HepG2 (cell line): ENCODE data around the gene ENO2. TPM values are rescaled to one million over a fixed set of nuclear protein-coding genes. Genes with fewer than 3 reads are reported as not detected.

Experiments used
- BCL6 ChIP-seq: IDR thresholded peaks from 2 replicates; pipeline ENCODE4 v1.6.1; 2016; ENCODE audit warnings: missing genetic modification reagents, missing compliant biosample characterization
- CBX2 ChIP-seq, 2 experiments: fragments of 200-600 bp in 1 of 2; sonication (generic); formaldehyde crosslinking in 1 of 2; IDR thresholded peaks; 2 replicates each; pipeline versions ENCODE4 v1.7.0 to v1.8.1; 2018 to 2022; ENCODE audit warnings: low read depth in 2 of 2, low read length in 1 of 2, mild to moderate bottlenecking in 1 of 2, missing genetic modification reagents in 1 of 2
- CEBPB ChIP-seq: IDR thresholded peaks from 2 replicates; pipeline ENCODE4 v1.6.1; 2011; ENCODE audit warnings: low read depth, low read length, improper control_type of control experiment, borderline replicate concordance
- FIP1L1 ChIP-seq: fragments of 200-400 bp; formaldehyde crosslinking; IDR thresholded peaks from 2 replicates; pipeline ENCODE4 v1.6.1; 2018; ENCODE audit warnings: low read depth, mild to moderate bottlenecking, low read length, moderate library complexity, borderline replicate concordance; ENCODE audit not compliant: insufficient read depth
- HMG20A ChIP-seq: IDR thresholded peaks from 2 replicates; pipeline ENCODE4 v1.6.1; 2016; ENCODE audit warnings: borderline replicate concordance
- HOMEZ ChIP-seq: IDR thresholded peaks from 2 replicates; pipeline ENCODE4 v1.6.1; 2016; ENCODE audit warnings: low read depth
- HOXA9 ChIP-seq: sonication (generic); formaldehyde crosslinking; IDR thresholded peaks from 2 replicates; pipeline ENCODE4 v1.8.1; 2022; ENCODE audit warnings: missing genetic modification reagents, mild to moderate bottlenecking, moderate library complexity, borderline replicate concordance
- NPAS2 ChIP-seq: sonication (generic); formaldehyde crosslinking; IDR thresholded peaks from 2 replicates; pipeline ENCODE4 v1.8.0; 2022; ENCODE audit warnings: mild to moderate bottlenecking, missing genetic modification reagents, borderline replicate concordance
- SP4 ChIP-seq: sonication (generic); formaldehyde crosslinking; IDR thresholded peaks from 2 replicates; pipeline ENCODE4 v1.8.1; 2023; ENCODE audit warnings: mild to moderate bottlenecking, missing genetic modification reagents
- STAG1 ChIP-seq: sonication (generic); formaldehyde crosslinking; IDR thresholded peaks from 2 replicates; pipeline ENCODE4 v1.4.0; 2020; ENCODE audit warnings: missing genetic modification reagents
- THYN1 ChIP-seq: sonication (generic); formaldehyde crosslinking; IDR thresholded peaks from 2 replicates; pipeline ENCODE4 v1.8.1; 2023; ENCODE audit warnings: low read depth, mild to moderate bottlenecking, moderate library complexity, missing genetic modification reagents, borderline replicate concordance
- U2AF2 ChIP-seq: fragments of 200-400 bp; formaldehyde crosslinking; IDR thresholded peaks from 2 replicates; pipeline ENCODE4 v1.6.1; 2017; ENCODE audit warnings: low read depth, mild to moderate bottlenecking, low read length
- YEATS4 ChIP-seq: sonication (generic); formaldehyde crosslinking; IDR thresholded peaks from 2 replicates; pipeline ENCODE4 v1.4.0; 2020; ENCODE audit warnings: missing genetic modification reagents, borderline replicate concordance
- ZNF143 ChIP-seq: sonication (generic); formaldehyde crosslinking; IDR thresholded peaks from 2 replicates; pipeline ENCODE4 v1.4.0; 2020; ENCODE audit warnings: missing genetic modification reagents
- ZNF367 ChIP-seq: sonication (generic); formaldehyde crosslinking; IDR thresholded peaks from 2 replicates; pipeline ENCODE4 v1.4.0; 2020; ENCODE audit warnings: missing genetic modification reagents, borderline replicate concordance
- ZNF598 ChIP-seq: sonication (generic); formaldehyde crosslinking; IDR thresholded peaks from 2 replicates; pipeline ENCODE4 v1.5.1; 2020; ENCODE audit warnings: mild to moderate bottlenecking, missing genetic modification reagents, borderline replicate concordance
- polyA plus RNA-seq, 8 experiments: library from polyadenylated mRNA; depleted of rRNA in 3 of 8; stranded (reverse) in 7 of 8; unstranded in 1 of 8; fragments of >200 nt; fragmentation: Illumina TruSeq in 4 of 8; extraction: Trizol in 4 of 8; gene quantifications; 2 replicates each; pipeline versions ENCODE4 v1.2.1 to v1.2.3, GENCODE V29; 2011 to 2016; ENCODE audit warnings: low read depth in 4 of 8, missing spikeins in 1 of 8, mixed read lengths in 1 of 8; ENCODE audit not compliant: insufficient read depth in 1 of 8
- total RNA-seq, 5 experiments: library from RNA; depleted of rRNA; stranded (reverse); fragments of >200 nt; fragmentation: Illumina TruSeq; extraction: Trizol; gene quantifications; 2 replicates each; pipeline ENCODE4 v1.2.3, GENCODE V29; 2016; ENCODE audit warnings: low read depth in 1 of 5
- TF ChIP-seq, protein P1 (sequence below): sonication (generic); formaldehyde crosslinking; IDR thresholded peaks from 2 replicates; pipeline ENCODE4 v1.4.0; 2020; ENCODE audit warnings: low read depth, missing genetic modification reagents
- TF ChIP-seq, protein P2 (sequence below): sonication (generic); formaldehyde crosslinking; IDR thresholded peaks from 2 replicates; pipeline ENCODE4 v1.4.0; 2020; ENCODE audit warnings: low read depth, mild to moderate bottlenecking, missing genetic modification reagents
- TF ChIP-seq, protein P3 (sequence below): sonication (generic); formaldehyde crosslinking; IDR thresholded peaks from 2 replicates; pipeline ENCODE4 v1.5.1; 2020; ENCODE audit warnings: missing genetic modification reagents, mild to moderate bottlenecking, borderline replicate concordance

The ENO2 gene
- total and polyA plus RNA-seq, 2 of the 13 experiments (the other 11 are each of a cell fraction or from before 2014, with no cell fraction given): 19.3 to 136 TPM

DNA sequence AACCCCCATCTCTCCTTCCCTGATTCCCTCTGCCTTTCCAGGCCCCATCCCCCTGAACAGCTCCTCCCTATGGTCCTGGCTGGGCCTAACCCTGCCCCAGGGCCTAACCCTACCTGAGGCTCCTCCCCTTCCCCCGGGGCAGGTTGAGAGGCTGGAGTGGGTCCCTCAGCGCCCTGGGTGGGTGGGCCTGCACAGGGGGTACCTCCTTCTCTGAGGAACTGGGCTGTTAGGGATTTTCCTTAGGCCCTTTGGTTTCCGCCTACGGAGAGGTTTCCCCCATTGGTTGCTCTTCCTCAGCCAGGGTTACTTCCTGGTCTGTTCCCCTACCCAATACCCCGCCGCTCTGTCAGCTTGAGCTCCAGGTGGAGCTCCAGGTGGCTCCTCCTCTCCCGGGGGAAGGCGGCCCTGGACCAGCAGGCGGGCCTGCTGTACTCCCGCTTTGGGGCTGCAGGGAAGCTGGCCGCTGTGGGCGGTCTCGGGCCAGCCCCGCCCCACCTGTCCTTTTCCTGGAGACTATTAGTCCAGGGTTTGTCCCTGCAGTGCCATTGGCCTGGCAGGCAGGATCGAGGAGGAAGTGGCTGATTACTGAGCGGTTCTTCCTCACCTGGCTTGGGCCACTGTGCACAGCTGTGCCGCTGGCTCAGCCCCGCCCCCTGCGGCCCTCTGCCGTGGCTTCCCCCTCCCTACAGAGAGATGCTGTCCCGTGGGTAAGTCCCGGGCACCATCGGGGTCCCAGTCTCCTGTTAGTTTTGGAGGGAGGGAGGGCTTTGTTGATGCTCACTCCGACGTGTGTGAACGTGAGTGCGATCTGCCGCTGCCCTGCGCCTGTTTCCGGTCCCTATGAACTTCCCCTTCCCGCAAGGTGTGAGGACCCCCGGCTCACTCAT is 31.9 kb downstream of the ENO2 start (continued):
- TF ChIP-seq, protein P1, sequence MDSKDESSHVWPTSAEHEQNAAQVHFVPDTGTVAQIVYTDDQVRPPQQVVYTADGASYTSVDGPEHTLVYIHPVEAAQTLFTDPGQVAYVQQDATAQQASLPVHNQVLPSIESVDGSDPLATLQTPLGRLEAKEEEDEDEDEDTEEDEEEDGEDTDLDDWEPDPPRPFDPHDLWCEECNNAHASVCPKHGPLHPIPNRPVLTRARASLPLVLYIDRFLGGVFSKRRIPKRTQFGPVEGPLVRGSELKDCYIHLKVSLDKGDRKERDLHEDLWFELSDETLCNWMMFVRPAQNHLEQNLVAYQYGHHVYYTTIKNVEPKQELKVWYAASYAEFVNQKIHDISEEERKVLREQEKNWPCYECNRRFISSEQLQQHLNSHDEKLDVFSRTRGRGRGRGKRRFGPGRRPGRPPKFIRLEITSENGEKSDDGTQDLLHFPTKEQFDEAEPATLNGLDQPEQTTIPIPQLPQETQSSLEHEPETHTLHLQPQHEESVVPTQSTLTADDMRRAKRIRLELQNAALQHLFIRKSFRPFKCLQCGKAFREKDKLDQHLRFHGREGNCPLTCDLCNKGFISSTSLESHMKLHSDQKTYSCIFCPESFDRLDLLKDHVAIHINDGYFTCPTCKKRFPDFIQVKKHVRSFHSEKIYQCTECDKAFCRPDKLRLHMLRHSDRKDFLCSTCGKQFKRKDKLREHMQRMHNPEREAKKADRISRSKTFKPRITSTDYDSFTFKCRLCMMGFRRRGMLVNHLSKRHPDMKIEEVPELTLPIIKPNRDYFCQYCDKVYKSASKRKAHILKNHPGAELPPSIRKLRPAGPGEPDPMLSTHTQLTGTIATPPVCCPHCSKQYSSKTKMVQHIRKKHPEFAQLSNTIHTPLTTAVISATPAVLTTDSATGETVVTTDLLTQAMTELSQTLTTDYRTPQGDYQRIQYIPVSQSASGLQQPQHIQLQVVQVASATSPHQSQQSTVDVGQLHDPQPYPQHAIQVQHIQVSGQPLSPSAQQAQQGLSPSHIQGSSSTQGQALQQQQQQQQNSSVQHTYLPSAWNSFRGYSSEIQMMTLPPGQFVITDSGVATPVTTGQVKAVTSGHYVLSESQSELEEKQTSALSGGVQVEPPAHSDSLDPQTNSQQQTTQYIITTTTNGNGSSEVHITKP (CRISPR knock-in tag): no peak; the same call in 1 of the 2 replicates
- TF ChIP-seq HOMEZ: peak; percentile 47; the same call in 1 of the 2 replicates
- TF ChIP-seq THYN1 (CRISPR knock-in tag): no peak
- 0 out of 2 replicates have a peak, but pooled peaks have one; percentile 5 for TF ChIP-seq ZNF598 (CRISPR knock-in tag)
- TF ChIP-seq CEBPB: no peak
- no peak for TF ChIP-seq CBX2 (IDR thresholded peaks at IDR 0.05; ENCODE audit: low read depth, low read length)
- no peak for TF ChIP-seq CBX2 (CRISPR knock-in tag; IDR thresholded peaks at IDR 0.05; ENCODE audit: low read depth)
- TF ChIP-seq NPAS2 (CRISPR knock-in tag): no peak
- no peak for TF ChIP-seq ZNF367 (CRISPR knock-in tag)
- TF ChIP-seq STAG1 (CRISPR knock-in tag): no peak
- TF ChIP-seq SP4: peak; percentile 68; the same call in 1 of the 2 replicates
- TF ChIP-seq YEATS4 (CRISPR knock-in tag): peak; percentile 67; the same call in 1 of the 2 replicates
- TF ChIP-seq, protein P2, sequence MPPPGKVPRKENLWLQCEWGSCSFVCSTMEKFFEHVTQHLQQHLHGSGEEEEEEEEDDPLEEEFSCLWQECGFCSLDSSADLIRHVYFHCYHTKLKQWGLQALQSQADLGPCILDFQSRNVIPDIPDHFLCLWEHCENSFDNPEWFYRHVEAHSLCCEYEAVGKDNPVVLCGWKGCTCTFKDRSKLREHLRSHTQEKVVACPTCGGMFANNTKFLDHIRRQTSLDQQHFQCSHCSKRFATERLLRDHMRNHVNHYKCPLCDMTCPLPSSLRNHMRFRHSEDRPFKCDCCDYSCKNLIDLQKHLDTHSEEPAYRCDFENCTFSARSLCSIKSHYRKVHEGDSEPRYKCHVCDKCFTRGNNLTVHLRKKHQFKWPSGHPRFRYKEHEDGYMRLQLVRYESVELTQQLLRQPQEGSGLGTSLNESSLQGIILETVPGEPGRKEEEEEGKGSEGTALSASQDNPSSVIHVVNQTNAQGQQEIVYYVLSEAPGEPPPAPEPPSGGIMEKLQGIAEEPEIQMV (CRISPR knock-in tag): 0 out of 2 replicates have a peak, but pooled peaks have one; percentile 28
- no peak for TF ChIP-seq FIP1L1
- TF ChIP-seq, protein P3, sequence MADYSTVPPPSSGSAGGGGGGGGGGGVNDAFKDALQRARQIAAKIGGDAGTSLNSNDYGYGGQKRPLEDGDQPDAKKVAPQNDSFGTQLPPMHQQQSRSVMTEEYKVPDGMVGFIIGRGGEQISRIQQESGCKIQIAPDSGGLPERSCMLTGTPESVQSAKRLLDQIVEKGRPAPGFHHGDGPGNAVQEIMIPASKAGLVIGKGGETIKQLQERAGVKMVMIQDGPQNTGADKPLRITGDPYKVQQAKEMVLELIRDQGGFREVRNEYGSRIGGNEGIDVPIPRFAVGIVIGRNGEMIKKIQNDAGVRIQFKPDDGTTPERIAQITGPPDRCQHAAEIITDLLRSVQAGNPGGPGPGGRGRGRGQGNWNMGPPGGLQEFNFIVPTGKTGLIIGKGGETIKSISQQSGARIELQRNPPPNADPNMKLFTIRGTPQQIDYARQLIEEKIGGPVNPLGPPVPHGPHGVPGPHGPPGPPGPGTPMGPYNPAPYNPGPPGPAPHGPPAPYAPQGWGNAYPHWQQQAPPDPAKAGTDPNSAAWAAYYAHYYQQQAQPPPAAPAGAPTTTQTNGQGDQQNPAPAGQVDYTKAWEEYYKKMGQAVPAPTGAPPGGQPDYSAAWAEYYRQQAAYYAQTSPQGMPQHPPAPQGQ (CRISPR knock-in tag): no peak
- no peak for TF ChIP-seq U2AF2
- peak; percentile 34; the same call in 1 of the 2 replicates for TF ChIP-seq BCL6 (CRISPR knock-in tag)
- TF ChIP-seq ZNF143: no peak
- no peak for TF ChIP-seq HMG20A (CRISPR knock-in tag)
- TF ChIP-seq HOXA9 (CRISPR knock-in tag): no peak
